ENCODE results near the gene TOGARAM1. TPM values are rescaled to one million over a fixed set of nuclear protein-coding genes. Genes with fewer than 3 reads are reported as not detected.

The TOGARAM1 gene
- total RNA-seq, 1 experiment from 2014 or later, result 15.1 TPM

GRCh38 chr14:45003924-45004323 is 41.9 kb downstream of the TOGARAM1 start:
- no peak overlapping the region for H3K4me3 Mint-ChIP-seq (ENCODE audit: low read depth, unreplicated experiment)
- no peaks in the 10 kb centered on the region for H3K27me3 Mint-ChIP-seq (ENCODE audit: unreplicated experiment)
- CTCF ChIA-PET, result no interaction called here
- no peak overlapping the region for H3K27ac Mint-ChIP-seq (ENCODE audit: unreplicated experiment)
- no TSS peak for BruUV-seq (replicated peaks)
- intact Hi-C loops (cut with micrococcal nuclease; ENCODE audit: unreplicated experiment), result no loop called here
- no peak for DNase-seq
- H3K36me3 Mint-ChIP-seq (ENCODE audit: insufficient read depth, unreplicated experiment), result peaks cover 4% of the 10 kb centered on the region
- no peak for TF ChIP-seq CTCF (IDR thresholded peaks at IDR 0.05; ENCODE audit: unreplicated experiment)
- H3K4me1 Mint-ChIP-seq (ENCODE audit: low read depth, unreplicated experiment), result no peaks in the 10 kb centered on the region
- H3K9me3 Mint-ChIP-seq (ENCODE audit: low read depth, unreplicated experiment), result no peaks in the 10 kb centered on the region

GRCh38 chr14:45015133-45015532 is 53.1 kb downstream of the TOGARAM1 start:
- CTCF ChIA-PET, result no interaction called here
- no peaks in the 10 kb centered on the region for H3K4me1 Mint-ChIP-seq (ENCODE audit: low read depth, unreplicated experiment)
- no peak for TF ChIP-seq CTCF (IDR thresholded peaks at IDR 0.05; ENCODE audit: unreplicated experiment)
- H3K36me3 Mint-ChIP-seq (ENCODE audit: insufficient read depth, unreplicated experiment), result peaks cover 10% of the 10 kb centered on the region
- H3K27me3 Mint-ChIP-seq (ENCODE audit: unreplicated experiment), result no peaks in the 10 kb centered on the region
- no peak overlapping the region for H3K27ac Mint-ChIP-seq (ENCODE audit: unreplicated experiment)
- no peak for DNase-seq
- no peaks in the 10 kb centered on the region for H3K9me3 Mint-ChIP-seq (ENCODE audit: low read depth, unreplicated experiment)
- no peak overlapping the region for H3K4me3 Mint-ChIP-seq (ENCODE audit: low read depth, unreplicated experiment)
- no TSS peak for BruUV-seq (replicated peaks)
- intact Hi-C loops (cut with micrococcal nuclease; ENCODE audit: unreplicated experiment), result no loop called here

DNA sequence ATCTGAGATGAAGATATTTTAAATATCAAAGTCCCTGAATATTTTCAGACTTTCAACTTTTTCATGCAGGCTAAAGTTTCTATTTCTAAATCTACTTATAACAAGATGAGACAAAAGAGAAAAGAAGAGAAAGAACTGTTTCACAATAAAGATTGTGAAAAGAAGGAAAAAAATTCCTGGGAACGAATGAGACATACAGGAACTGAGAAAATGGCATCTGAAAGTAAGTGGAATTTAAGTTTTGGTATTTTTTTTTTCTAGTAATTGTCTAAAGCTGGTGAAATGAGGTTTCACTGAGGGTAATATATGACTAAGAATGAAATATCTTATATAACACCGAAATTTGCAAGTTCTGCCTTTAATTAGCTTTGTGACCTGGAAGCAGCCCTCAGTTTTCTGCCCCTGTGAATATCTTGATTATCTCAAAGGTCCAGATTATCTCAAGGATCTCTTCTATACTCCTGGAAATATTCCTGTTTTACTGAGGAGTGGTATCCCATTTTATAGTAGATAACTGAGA is 66.2 kb downstream of the TOGARAM1 start:
- Mint-ChIP-seq H3K27ac (ENCODE audit: unreplicated experiment) (no peak overlapping the region), H3K4me3 (ENCODE audit: low read depth, unreplicated experiment) (no peak overlapping the region), H3K27me3 (ENCODE audit: unreplicated experiment) (no peaks in the 10 kb centered on the region), H3K9me3 (ENCODE audit: low read depth, unreplicated experiment) (no peaks in the 10 kb centered on the region), H3K4me1 (ENCODE audit: low read depth, unreplicated experiment) (no peaks in the 10 kb centered on the region), H3K36me3 (ENCODE audit: insufficient read depth, unreplicated experiment) (no peaks in the 10 kb centered on the region)
- no peak for DNase-seq
- TF ChIP-seq CTCF (IDR thresholded peaks at IDR 0.05; ENCODE audit: unreplicated experiment), result no peak
- CTCF ChIA-PET, result no interaction called here
- intact Hi-C loops (cut with micrococcal nuclease; ENCODE audit: unreplicated experiment), result no loop called here
- no TSS peak for BruUV-seq (replicated peaks)

GRCh38 chr14:45034730-45035129 is 72.7 kb downstream of the TOGARAM1 start:
- no peaks in the 10 kb centered on the region for H3K36me3 Mint-ChIP-seq (ENCODE audit: insufficient read depth, unreplicated experiment)

More at GRCh38 chr14:45034730-45035129, 72.7 kb downstream of the TOGARAM1 start:
- Mint-ChIP-seq H3K4me1 (ENCODE audit: low read depth, unreplicated experiment) (no peaks in the 10 kb centered on the region), H3K27ac (ENCODE audit: unreplicated experiment) (no peak overlapping the region), H3K4me3 (ENCODE audit: low read depth, unreplicated experiment) (no peak overlapping the region), H3K27me3 (ENCODE audit: unreplicated experiment) (no peaks in the 10 kb centered on the region), H3K9me3 (ENCODE audit: low read depth, unreplicated experiment) (no peaks in the 10 kb centered on the region)
- no peak for DNase-seq
- CTCF ChIA-PET, result no interaction called here
- no TSS peak for BruUV-seq (replicated peaks)
- intact Hi-C loops (cut with micrococcal nuclease; ENCODE audit: unreplicated experiment), result no loop called here
- no peak for TF ChIP-seq CTCF (IDR thresholded peaks at IDR 0.05; ENCODE audit: unreplicated experiment)

Data from Calu3 (cell line).